Suprapubic skin (tissue), 4 donors: ENCODE data around the gene GPATCH3.

Source experiments
- POLR2A ChIP-seq, 2 donors: fragments of 450-650 bp; IDR thresholded peaks; one replicate each; pipeline ENCODE4 v1.6.1; 2017; ENCODE audit warnings: antibody characterized with exemption in 2 of 2, mild to moderate bottlenecking in 2 of 2, moderate library complexity in 2 of 2
- POLR2AphosphoS5 ChIP-seq, 3 donors: sonication (generic); formaldehyde crosslinking; IDR thresholded peaks; one replicate each; pipeline ENCODE4 v1.6.1; 2017; ENCODE audit warnings: antibody characterized with exemption in 3 of 3
- TF ChIP-seq, protein P1 (sequence below), 2 donors: fragments of 200-600 bp in 1 of 2; fragments of 450-650 bp in 1 of 2; sonication (generic) in 1 of 2; IDR thresholded peaks; one replicate each; pipeline ENCODE4 v1.5.1; 2016 to 2019; ENCODE audit warnings: antibody characterized with exemption in 2 of 2, mild to moderate bottlenecking in 1 of 2, moderate library complexity in 1 of 2

- TF ChIP-seq, protein P1, sequence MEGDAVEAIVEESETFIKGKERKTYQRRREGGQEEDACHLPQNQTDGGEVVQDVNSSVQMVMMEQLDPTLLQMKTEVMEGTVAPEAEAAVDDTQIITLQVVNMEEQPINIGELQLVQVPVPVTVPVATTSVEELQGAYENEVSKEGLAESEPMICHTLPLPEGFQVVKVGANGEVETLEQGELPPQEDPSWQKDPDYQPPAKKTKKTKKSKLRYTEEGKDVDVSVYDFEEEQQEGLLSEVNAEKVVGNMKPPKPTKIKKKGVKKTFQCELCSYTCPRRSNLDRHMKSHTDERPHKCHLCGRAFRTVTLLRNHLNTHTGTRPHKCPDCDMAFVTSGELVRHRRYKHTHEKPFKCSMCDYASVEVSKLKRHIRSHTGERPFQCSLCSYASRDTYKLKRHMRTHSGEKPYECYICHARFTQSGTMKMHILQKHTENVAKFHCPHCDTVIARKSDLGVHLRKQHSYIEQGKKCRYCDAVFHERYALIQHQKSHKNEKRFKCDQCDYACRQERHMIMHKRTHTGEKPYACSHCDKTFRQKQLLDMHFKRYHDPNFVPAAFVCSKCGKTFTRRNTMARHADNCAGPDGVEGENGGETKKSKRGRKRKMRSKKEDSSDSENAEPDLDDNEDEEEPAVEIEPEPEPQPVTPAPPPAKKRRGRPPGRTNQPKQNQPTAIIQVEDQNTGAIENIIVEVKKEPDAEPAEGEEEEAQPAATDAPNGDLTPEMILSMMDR (IDR thresholded peaks at IDR 0.05) = no peak
- TF ChIP-seq POLR2A (IDR thresholded peaks at IDR 0.05) (no peak), POLR2AphosphoS5 (IDR thresholded peaks at IDR 0.05) (no peak)
Measured at GRCh38 chr1:26853600-26853999, 46.7 kb downstream of the GPATCH3 start.
